ENCODE data around the gene ZFAND3. TPM values are rescaled to one million over a fixed set of nuclear protein-coding genes. Genes with fewer than 3 reads are reported as not detected.

ZFAND3 gene
- total RNA-seq, 2 experiments from 2014 or later: 34.4 to 37.0 TPM

DNA sequence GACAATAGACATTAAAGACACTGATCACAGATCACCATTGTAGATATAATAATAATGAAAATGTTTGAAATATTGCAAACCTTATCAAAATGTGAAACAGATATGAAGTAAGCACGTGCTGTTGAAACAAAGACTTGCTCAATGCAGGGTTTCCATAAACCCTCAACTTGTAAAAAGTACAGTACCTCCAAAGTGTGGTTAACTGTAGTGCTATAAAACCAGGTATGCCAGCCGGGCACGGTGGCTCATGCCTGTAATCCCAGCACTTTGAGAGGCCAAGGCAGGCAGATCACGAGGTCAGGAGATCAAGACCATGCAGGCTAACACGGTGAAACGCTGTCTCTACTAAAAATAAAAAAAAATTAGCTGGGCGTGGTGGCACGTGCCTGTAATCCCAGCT, 96.6 kb downstream of the ZFAND3 start:
- H3K4me3 Mint-ChIP-seq: no peak overlapping the region
- intact Hi-C loops (cut with DNase I, micrococcal nuclease): no loop called here
- no peaks in the 10 kb centered on the region for H3K27me3 Mint-ChIP-seq
- peaks cover 5% of the 10 kb centered on the region for H3K4me1 ChIP-seq (ENCODE audit: insufficient read depth, low read length)
- no peak overlapping the region for H3K4me3 ChIP-seq (ENCODE audit: low read length)
- no peak overlapping the region for H3K27ac Mint-ChIP-seq
- peaks cover 5% of the 10 kb centered on the region for H3K36me3 ChIP-seq (ENCODE audit: insufficient read depth, low read length)
- ATAC-seq (ENCODE audit: poor library complexity) (no peak), DNase-seq (no peak)
- no peaks in the 10 kb centered on the region for H3K27me3 ChIP-seq (ENCODE audit: control insufficient read depth in 1 of 2, insufficient read depth in 2 of 2, low read length in 2 of 2)
- no peaks in the 10 kb centered on the region for H3K9me3 ChIP-seq (ENCODE audit: control insufficient read depth in 1 of 2, insufficient read depth in 1 of 2, low read length in 2 of 2)
- peaks cover 75% of the 10 kb centered on the region for H3K4me1 Mint-ChIP-seq (ENCODE audit: low read depth)
- no peaks in the 10 kb centered on the region for H3K9me3 Mint-ChIP-seq
- TF ChIP-seq CTCF (IDR thresholded peaks at IDR 0.05): no peak
- H3K36me3 Mint-ChIP-seq (ENCODE audit: low read depth): peaks cover 42% of the 10 kb centered on the region
- no peak overlapping the region for H3K27ac ChIP-seq (ENCODE audit: low read depth in 1 of 2, low read length in 2 of 2)
- ChIA-PET CTCF (no interaction called here), POLR2A (no interaction called here)

GRCh38 chr6:37916675-37917074, 97.1 kb downstream of the ZFAND3 start:
- H3K4me1 Mint-ChIP-seq (ENCODE audit: low read depth): peaks cover 75% of the 10 kb centered on the region
- Histone ChIP-seq H3K36me3 (ENCODE audit: insufficient read depth, low read length) (peaks cover 5% of the 10 kb centered on the region), H3K27me3 (ENCODE audit: control insufficient read depth in 1 of 2, insufficient read depth in 2 of 2, low read length in 2 of 2) (no peaks in the 10 kb centered on the region), H3K9me3 (ENCODE audit: control insufficient read depth in 1 of 2, insufficient read depth in 1 of 2, low read length in 2 of 2) (no peaks in the 10 kb centered on the region), H3K27ac (ENCODE audit: low read depth in 1 of 2, low read length in 2 of 2) (no peak overlapping the region), H3K4me3 (ENCODE audit: low read length) (no peak overlapping the region), H3K4me1 (ENCODE audit: insufficient read depth, low read length) (peaks cover 5% of the 10 kb centered on the region)
- POLR2A ChIA-PET: no interaction called here
- TF ChIP-seq CTCF (IDR thresholded peaks at IDR 0.05): no peak
- CTCF ChIA-PET: no interaction called here
- H3K9me3 Mint-ChIP-seq: no peaks in the 10 kb centered on the region
- ATAC-seq (ENCODE audit: poor library complexity) (no peak), DNase-seq (no peak)
- no peak overlapping the region for H3K27ac Mint-ChIP-seq
- H3K4me3 Mint-ChIP-seq: no peak overlapping the region
- intact Hi-C loops (cut with DNase I, micrococcal nuclease): no loop called here
- H3K27me3 Mint-ChIP-seq: no peaks in the 10 kb centered on the region
- peaks cover 42% of the 10 kb centered on the region for H3K36me3 Mint-ChIP-seq (ENCODE audit: low read depth)

DNA sequence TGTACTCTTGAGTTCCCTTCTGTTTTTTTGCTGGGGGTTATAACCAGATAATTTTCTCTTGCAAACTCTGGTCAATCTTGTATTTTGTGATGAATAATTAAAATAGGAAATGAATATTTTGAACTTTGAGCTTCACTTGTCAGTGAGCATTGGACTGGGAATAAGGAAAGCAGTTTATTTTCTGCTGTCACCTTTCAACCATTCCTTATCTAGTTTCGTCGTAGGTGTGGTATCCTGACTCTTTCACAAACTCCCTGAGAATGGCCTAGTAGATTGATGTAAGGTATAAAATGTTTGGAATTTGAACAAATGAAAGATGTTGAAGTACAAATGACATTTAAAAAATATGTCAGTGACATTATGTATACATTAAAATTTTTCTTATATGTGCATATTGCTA, 98.0 kb downstream of the ZFAND3 start:
- intact Hi-C loops (cut with DNase I, micrococcal nuclease): no loop called here
- Histone ChIP-seq H3K9me3 (ENCODE audit: control insufficient read depth in 1 of 2, insufficient read depth in 1 of 2, low read length in 2 of 2) (no peaks in the 10 kb centered on the region), H3K27me3 (ENCODE audit: control insufficient read depth in 1 of 2, insufficient read depth in 2 of 2, low read length in 2 of 2) (no peaks in the 10 kb centered on the region), H3K27ac (ENCODE audit: low read depth in 1 of 2, low read length in 2 of 2) (no peak overlapping the region), H3K4me1 (ENCODE audit: insufficient read depth, low read length) (peaks cover 3% of the 10 kb centered on the region), H3K4me3 (ENCODE audit: low read length) (no peak overlapping the region), H3K36me3 (ENCODE audit: insufficient read depth, low read length) (peaks cover 5% of the 10 kb centered on the region)
- no peak for ATAC-seq (ENCODE audit: poor library complexity)
- Mint-ChIP-seq H3K9me3 (no peaks in the 10 kb centered on the region), H3K27ac (no peak overlapping the region), H3K4me3 (no peak overlapping the region), H3K4me1 (ENCODE audit: low read depth) (peaks cover 70% of the 10 kb centered on the region), H3K27me3 (no peaks in the 10 kb centered on the region), H3K36me3 (ENCODE audit: low read depth) (peaks cover 42% of the 10 kb centered on the region)
- ChIA-PET POLR2A (no interaction called here), CTCF (no interaction called here)
- no peak for TF ChIP-seq CTCF (IDR thresholded peaks at IDR 0.05)
- DNase-seq: no peak
